Liver (tissue), 9 donors: ENCODE data around the gene RELN. TPM values are rescaled to one million over a fixed set of nuclear protein-coding genes. Genes with fewer than 3 reads are reported as not detected.

ENCODE experiments used
- DNase-seq: peaks from one replicate; pipeline ENCODE4 v3.0.0-alpha.2; 2017; ENCODE audit warnings: low spot score
- H3K27ac ChIP-seq, 2 donors: one replicate each; pipeline ENCODE4 v1.7.0; 2013; ENCODE audit warnings: inconsistent platforms in 2 of 2, low read length in 2 of 2, control low read depth in 1 of 2, low read depth in 1 of 2, mild to moderate bottlenecking in 1 of 2
- H3K27me3 ChIP-seq, 4 donors: one replicate each; pipeline versions ENCODE4 v1.6.1 to v1.7.0; 2013; ENCODE audit warnings: low read length in 3 of 4, inconsistent platforms in 1 of 4, mild to moderate bottlenecking in 1 of 4, moderate library complexity in 1 of 4; ENCODE audit not compliant: control insufficient read depth in 4 of 4, insufficient read depth in 4 of 4
- H3K36me3 ChIP-seq, 4 donors: one replicate each; pipeline versions ENCODE4 v1.6.1 to v1.7.0; 2013; ENCODE audit warnings: low read length in 3 of 4, mild to moderate bottlenecking in 3 of 4, low read depth in 1 of 4, moderate library complexity in 1 of 4; ENCODE audit not compliant: control insufficient read depth in 4 of 4, insufficient read depth in 3 of 4
- H3K4me1 ChIP-seq, 4 donors: one replicate each; pipeline versions ENCODE4 v1.6.1 to v1.7.0; 2013; ENCODE audit warnings: low read length in 3 of 4, mild to moderate bottlenecking in 3 of 4, moderate library complexity in 1 of 4; ENCODE audit not compliant: control insufficient read depth in 4 of 4, insufficient read depth in 4 of 4
- H3K4me3 ChIP-seq, 3 donors: one replicate each; pipeline versions ENCODE4 v1.6.1 to v1.7.0; 2013; ENCODE audit warnings: low read length in 3 of 3, control low read depth in 1 of 3, low read depth in 1 of 3, mild to moderate bottlenecking in 1 of 3
- H3K9ac ChIP-seq, 2 donors: one replicate each; pipeline ENCODE4 v1.7.0; 2013; ENCODE audit warnings: low read length in 2 of 2, mild to moderate bottlenecking in 2 of 2, moderate library complexity in 2 of 2, control low read depth in 1 of 2, low read depth in 1 of 2
- H3K9me3 ChIP-seq, 4 donors: one replicate each; pipeline versions ENCODE4 v1.6.1 to v1.7.0; 2013; ENCODE audit warnings: low read length in 3 of 4; ENCODE audit not compliant: control insufficient read depth in 4 of 4
- EGR1 ChIP-seq, 2 donors: IDR thresholded peaks; 2 replicates each; pipeline ENCODE4 v1.6.1; 2016 to 2018; ENCODE audit warnings: antibody characterized with exemption in 2 of 2, low read depth in 2 of 2
- FOXA2 ChIP-seq: IDR thresholded peaks from 2 replicates; pipeline ENCODE4 v1.6.1; 2016; ENCODE audit warnings: antibody characterized with exemption
- HNF4A ChIP-seq, 2 donors: conservative IDR thresholded peaks; 2 replicates each; pipeline ENCODE4 v1.6.1; 2016; ENCODE audit warnings: antibody characterized with exemption in 2 of 2, mild to moderate bottlenecking in 2 of 2
- HNF4G ChIP-seq: IDR thresholded peaks from 2 replicates; pipeline ENCODE4 v1.6.1; 2016; ENCODE audit warnings: antibody characterized with exemption
- JUND ChIP-seq, 2 donors: IDR thresholded peaks; 2 replicates each; pipeline ENCODE4 v1.6.1; 2016; ENCODE audit warnings: antibody characterized with exemption in 2 of 2
- RAD21 ChIP-seq, 2 donors: IDR thresholded peaks; 2 replicates each; pipeline ENCODE4 v1.6.1; 2016; ENCODE audit warnings: antibody characterized with exemption in 2 of 2, mild to moderate bottlenecking in 2 of 2
- RXRA ChIP-seq, 2 donors: IDR thresholded peaks; 2 replicates each; pipeline ENCODE4 v1.6.1; 2017 to 2018; ENCODE audit warnings: antibody characterized with exemption in 2 of 2, mild to moderate bottlenecking in 1 of 2
- WGBS: extraction: QIAGEN DNeasy Blood & Tissue Kit; methylation state at CpG from one replicate; pipeline ENCODE4 v1.1.7; 2013; 5-methylcytosine and 5-hydroxymethylcytosine counted together
- polyA plus RNA-seq, 2 donors: library from polyadenylated mRNA; stranded (reverse) in 1 of 2; unstranded in 1 of 2; fragments of 200-250 nt in 1 of 2; fragments of >200 nt in 1 of 2; fragmentation: Nextera tagmentation in 1 of 2; extraction: Ambion mirVana in 1 of 2; gene quantifications; one replicate each; pipeline versions ENCODE4 v1.2.1 to v1.2.3, GENCODE V29; 2013 to 2015
- total RNA-seq, 2 donors: library from RNA; depleted of rRNA; stranded (reverse); fragments of >200 nt; gene quantifications; one replicate each; pipeline ENCODE4 v1.2.3, GENCODE V29; 2014
- TF ChIP-seq, protein P1 (sequence below): IDR thresholded peaks from 2 replicates; pipeline ENCODE4 v1.6.1; 2016; ENCODE audit warnings: antibody characterized with exemption
- TF ChIP-seq, protein P2 (sequence below): fragments of 150-350 bp; IDR thresholded peaks from 2 replicates; pipeline ENCODE4 v1.5.1; 2017; ENCODE audit warnings: improper control_type of control experiment, low read depth, low read length; ENCODE audit not compliant: missing input control
- TF ChIP-seq, protein P3 (sequence below): IDR thresholded peaks from 2 replicates; pipeline ENCODE4 v1.6.1; 2016; ENCODE audit warnings: antibody characterized with exemption
- TF ChIP-seq, protein P4 (sequence below): IDR thresholded peaks from 2 replicates; pipeline ENCODE4 v1.6.1; 2016; ENCODE audit warnings: antibody characterized with exemption
- donor health status: healthy.
- donor health status: healthy.
- donor health status: healthy.
- donor health status: healthy.
- donor health status: healthy.

Gene RELN
- total and polyA plus RNA-seq, 4 donors, result 10.0 to 69.8 (median 28.4) TPM

DNA sequence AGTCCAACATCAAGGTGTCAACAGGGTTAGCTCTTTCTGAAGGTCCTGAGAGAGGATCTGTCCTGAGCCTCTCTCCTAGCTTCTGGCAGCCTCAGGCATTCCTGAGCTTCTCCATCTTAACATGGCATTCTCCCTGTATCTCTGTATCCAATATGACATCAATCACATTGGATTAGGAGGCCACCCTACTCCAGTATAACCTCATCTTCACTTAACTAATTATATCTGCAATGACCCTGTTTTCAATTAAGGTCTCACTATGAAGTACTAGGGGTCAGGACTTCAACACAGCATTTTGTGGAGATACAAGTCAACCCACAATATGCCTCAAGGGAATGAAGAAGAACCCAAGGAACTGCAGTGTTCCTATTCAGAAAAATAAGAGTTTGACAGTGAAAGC is 133.8 kb downstream of the RELN start:
- no peak for DNase-seq
- H3K27me3 ChIP-seq, result no peaks in the 10 kb centered on the region
- H3K36me3 ChIP-seq, result no peaks in the 10 kb centered on the region
- H3K27ac ChIP-seq, result no peak overlapping the region
- H3K9me3 ChIP-seq, result peaks cover 0 to 2% (median 0%) of the 10 kb centered on the region in 4 donors
- TF ChIP-seq, protein P1, sequence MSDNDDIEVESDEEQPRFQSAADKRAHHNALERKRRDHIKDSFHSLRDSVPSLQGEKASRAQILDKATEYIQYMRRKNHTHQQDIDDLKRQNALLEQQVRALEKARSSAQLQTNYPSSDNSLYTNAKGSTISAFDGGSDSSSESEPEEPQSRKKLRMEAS, result no peak
- TF ChIP-seq EGR1 (IDR thresholded peaks at IDR 0.05; ENCODE audit: low read depth in 2 of 2) (no peak), HNF4A (conservative IDR thresholded peaks at IDR 0.05) (no peak)
- TF ChIP-seq, protein P2, sequence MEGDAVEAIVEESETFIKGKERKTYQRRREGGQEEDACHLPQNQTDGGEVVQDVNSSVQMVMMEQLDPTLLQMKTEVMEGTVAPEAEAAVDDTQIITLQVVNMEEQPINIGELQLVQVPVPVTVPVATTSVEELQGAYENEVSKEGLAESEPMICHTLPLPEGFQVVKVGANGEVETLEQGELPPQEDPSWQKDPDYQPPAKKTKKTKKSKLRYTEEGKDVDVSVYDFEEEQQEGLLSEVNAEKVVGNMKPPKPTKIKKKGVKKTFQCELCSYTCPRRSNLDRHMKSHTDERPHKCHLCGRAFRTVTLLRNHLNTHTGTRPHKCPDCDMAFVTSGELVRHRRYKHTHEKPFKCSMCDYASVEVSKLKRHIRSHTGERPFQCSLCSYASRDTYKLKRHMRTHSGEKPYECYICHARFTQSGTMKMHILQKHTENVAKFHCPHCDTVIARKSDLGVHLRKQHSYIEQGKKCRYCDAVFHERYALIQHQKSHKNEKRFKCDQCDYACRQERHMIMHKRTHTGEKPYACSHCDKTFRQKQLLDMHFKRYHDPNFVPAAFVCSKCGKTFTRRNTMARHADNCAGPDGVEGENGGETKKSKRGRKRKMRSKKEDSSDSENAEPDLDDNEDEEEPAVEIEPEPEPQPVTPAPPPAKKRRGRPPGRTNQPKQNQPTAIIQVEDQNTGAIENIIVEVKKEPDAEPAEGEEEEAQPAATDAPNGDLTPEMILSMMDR, result no peak
- TF ChIP-seq, protein P3, sequence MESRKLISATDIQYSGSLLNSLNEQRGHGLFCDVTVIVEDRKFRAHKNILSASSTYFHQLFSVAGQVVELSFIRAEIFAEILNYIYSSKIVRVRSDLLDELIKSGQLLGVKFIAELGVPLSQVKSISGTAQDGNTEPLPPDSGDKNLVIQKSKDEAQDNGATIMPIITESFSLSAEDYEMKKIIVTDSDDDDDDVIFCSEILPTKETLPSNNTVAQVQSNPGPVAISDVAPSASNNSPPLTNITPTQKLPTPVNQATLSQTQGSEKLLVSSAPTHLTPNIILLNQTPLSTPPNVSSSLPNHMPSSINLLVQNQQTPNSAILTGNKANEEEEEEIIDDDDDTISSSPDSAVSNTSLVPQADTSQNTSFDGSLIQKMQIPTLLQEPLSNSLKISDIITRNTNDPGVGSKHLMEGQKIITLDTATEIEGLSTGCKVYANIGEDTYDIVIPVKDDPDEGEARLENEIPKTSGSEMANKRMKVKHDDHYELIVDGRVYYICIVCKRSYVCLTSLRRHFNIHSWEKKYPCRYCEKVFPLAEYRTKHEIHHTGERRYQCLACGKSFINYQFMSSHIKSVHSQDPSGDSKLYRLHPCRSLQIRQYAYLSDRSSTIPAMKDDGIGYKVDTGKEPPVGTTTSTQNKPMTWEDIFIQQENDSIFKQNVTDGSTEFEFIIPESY, result no peak
- H3K9ac ChIP-seq, result no peak overlapping the region
- H3K4me1 ChIP-seq, result no peaks in the 10 kb centered on the region
- no peak overlapping the region for H3K4me3 ChIP-seq

DNA sequence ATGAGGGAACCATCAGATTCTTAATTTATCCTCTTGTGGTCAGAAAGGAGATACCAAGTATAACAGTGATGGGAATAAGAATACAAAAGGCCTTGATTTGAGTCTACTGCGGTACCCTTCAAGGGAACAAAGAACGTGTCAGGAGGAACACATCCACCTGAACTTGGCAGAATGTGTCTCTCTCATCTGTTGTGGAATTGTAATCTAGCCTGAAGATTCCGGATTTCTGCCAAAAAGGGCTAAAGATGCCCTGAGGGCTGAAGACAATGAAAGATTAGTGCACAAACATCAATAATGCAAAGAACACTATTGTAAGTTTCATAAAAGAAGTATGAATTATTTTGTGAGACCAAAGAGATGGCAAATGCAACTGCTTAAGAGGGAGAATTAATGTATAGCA is 134.8 kb downstream of the RELN start:
- no peak overlapping the region for H3K27ac ChIP-seq
- TF ChIP-seq JUND (IDR thresholded peaks at IDR 0.05), result no peak
- TF ChIP-seq, protein P1, result no peak
- TF ChIP-seq, protein P2, result no peak
- TF ChIP-seq, protein P4, sequence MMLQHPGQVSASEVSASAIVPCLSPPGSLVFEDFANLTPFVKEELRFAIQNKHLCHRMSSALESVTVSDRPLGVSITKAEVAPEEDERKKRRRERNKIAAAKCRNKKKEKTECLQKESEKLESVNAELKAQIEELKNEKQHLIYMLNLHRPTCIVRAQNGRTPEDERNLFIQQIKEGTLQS, result no peak
- no peak for TF ChIP-seq RXRA (IDR thresholded peaks at IDR 0.05)
- no peak for TF ChIP-seq HNF4G
- TF ChIP-seq EGR1 (IDR thresholded peaks at IDR 0.05; ENCODE audit: low read depth in 2 of 2), result no peak
- TF ChIP-seq FOXA2, result no peak
- no peak for TF ChIP-seq RAD21 (IDR thresholded peaks at IDR 0.05)
- 76% methylated on average over 3 of the region's 3 CpGs for WGBS
- no peaks in the 10 kb centered on the region for H3K27me3 ChIP-seq
- H3K9ac ChIP-seq, result no peak overlapping the region
- peaks cover 0 to 2% (median 0%) of the 10 kb centered on the region in 4 donors for H3K9me3 ChIP-seq
- DNase-seq, result no peak
- H3K4me3 ChIP-seq, result no peak overlapping the region
- no peaks in the 10 kb centered on the region for H3K36me3 ChIP-seq
- H3K4me1 ChIP-seq, result no peaks in the 10 kb centered on the region
